Heart right ventricle (tissue), 16 donors: ENCODE data around the gene MTARC2. TPM values are rescaled to one million over a fixed set of nuclear protein-coding genes. Genes with fewer than 3 reads are reported as not detected.
A peak's percentile ranks its signal among the peaks of the same experiment; 100 is the strongest.

Experiments used
- ATAC-seq, 8 donors: fragments of 200-7000 bp; cut with Tn5 transposase; one replicate each; pipeline ENCODE4 v1.9.1; 2020; ENCODE audit warnings: mild to moderate bottlenecking in 8 of 8, moderate library complexity in 8 of 8, moderate number of reproducible peaks in 1 of 8
- DNase-seq, 2 donors: peaks; one replicate each; pipeline ENCODE4 v3.0.0-alpha.2; 2020
- H3K27ac ChIP-seq, 10 donors: fragments of 200-600 bp; sonication (generic) in 2 of 10; one replicate each; pipeline versions ENCODE4 v1.5.0 to v1.8.0; 2020 to 2022; ENCODE audit warnings: mild to moderate bottlenecking in 3 of 10
- H3K27me3 ChIP-seq, 7 donors: fragments of 200-600 bp; one replicate each; pipeline ENCODE4 v1.8.0; 2021 to 2022; ENCODE audit warnings: mild to moderate bottlenecking in 2 of 7
- H3K36me3 ChIP-seq, 9 donors: fragments of 200-600 bp; sonication (generic) in 1 of 9; one replicate each; pipeline versions ENCODE4 v1.5.0 to v1.8.0; 2020 to 2022; ENCODE audit warnings: mild to moderate bottlenecking in 2 of 9
- H3K4me1 ChIP-seq, 9 donors: fragments of 200-600 bp; sonication (generic) in 1 of 9; one replicate each; pipeline versions ENCODE4 v1.5.0 to v1.8.0; 2020 to 2022; ENCODE audit warnings: mild to moderate bottlenecking in 4 of 9
- H3K4me3 ChIP-seq, 10 donors: fragments of 200-600 bp; sonication (generic) in 2 of 10; one replicate each; pipeline versions ENCODE4 v1.5.0 to v1.8.0; 2020 to 2022; ENCODE audit warnings: mild to moderate bottlenecking in 7 of 10, moderate library complexity in 2 of 10
- H3K9me3 ChIP-seq, 11 donors: fragments of 200-600 bp in 10 of 11; sonication (generic) in 2 of 11; one replicate each; pipeline versions ENCODE4 v1.5.0 to v1.8.0; 2013 to 2022; ENCODE audit warnings: mild to moderate bottlenecking in 2 of 11, control low read depth in 1 of 11, moderate library complexity in 1 of 11
- WGBS, 2 donors: extraction: QIAGEN DNeasy Blood & Tissue Kit; methylation state at CpG; one replicate each; pipeline ENCODE4 v1.1.7; 2013; ENCODE audit warnings: inconsistent platforms in 1 of 2; 5-methylcytosine and 5-hydroxymethylcytosine counted together
- intact Hi-C, 10 donors: fragments of 100-400 bp; cut with DNase I; formaldehyde crosslinking; loops; one replicate each; pipeline versions ENCODE4 v1.11.1 to v1.14.2; 2022
- polyA plus RNA-seq, 2 donors: library from polyadenylated mRNA; stranded (reverse); fragments of 200-250 nt; gene quantifications; one replicate each; pipeline ENCODE4 v1.2.3, GENCODE V29; 2013
- total RNA-seq, 10 donors: library from RNA; stranded (reverse); fragmentation: NEBNext Ultra II Directional in 3 of 10; extraction: Animal tissue kit (Norgen Biotek cat#: 25700) in 3 of 10; gene quantifications; one replicate each; pipeline versions ENCODE4 v1.2.1 to v1.2.4, GENCODE V29; 2021 to 2023
- TF ChIP-seq, protein P1 (sequence below), 9 donors: fragments of 200-600 bp; sonication (generic) in 2 of 9; IDR thresholded peaks; one replicate each; pipeline versions ENCODE4 v1.5.0 to v1.8.0; 2021 to 2022; ENCODE audit warnings: antibody characterized with exemption in 9 of 9, mild to moderate bottlenecking in 5 of 9, moderate library complexity in 1 of 9
- donor health status: Arrhythmogenic right ventricular cardiomyopathy.
- donor health status: ischemic (EF 13 %, LVEDD 7.1; RV severe dilation, severe dysfunction).
- donor health status: healthy with polysubstance abuse.
- donor health status: DM: no; HTN: yes; CAD: no.
- donor health status: DM: no; HTN: no; CAD: no.
- donor health status: ischemic (EF 25% LVEDD 6.9; RV normal size, moderate dysfunction).
- donor health status: ischemic (EF 25% LVEDD 5.7; RV mildly dilated, moderate dysfunction).
- donor health status: healthy.
- donor health status: DM: yes; HTN: yes; CAD: no.
- donor health status: Ischemic cardiomyopathy.
- donor health status: ischemic (EF 35%, LVEDD 5.7; RV mildly dilated, moderate dysfunction).
- donor health status: nonischemic (EF 11% LVEDD 7.7; RV severe dilation, severe dysfunction).
- donor health status: DM: yes; HTN: yes; CAD: no.
- donor health status: PGD.
- donor health status: ischemic (EF 29% LVEDD 5.4; RV normal size, mild dysfunction).
- donor health status: nonischemic (EF 23%, LVEDD 6.1; RV moderate dilation, normal function).

Gene MTARC2
- total and polyA plus RNA-seq, 12 donors: 13.0 to 32.3 (median 26.6) TPM

DNA sequence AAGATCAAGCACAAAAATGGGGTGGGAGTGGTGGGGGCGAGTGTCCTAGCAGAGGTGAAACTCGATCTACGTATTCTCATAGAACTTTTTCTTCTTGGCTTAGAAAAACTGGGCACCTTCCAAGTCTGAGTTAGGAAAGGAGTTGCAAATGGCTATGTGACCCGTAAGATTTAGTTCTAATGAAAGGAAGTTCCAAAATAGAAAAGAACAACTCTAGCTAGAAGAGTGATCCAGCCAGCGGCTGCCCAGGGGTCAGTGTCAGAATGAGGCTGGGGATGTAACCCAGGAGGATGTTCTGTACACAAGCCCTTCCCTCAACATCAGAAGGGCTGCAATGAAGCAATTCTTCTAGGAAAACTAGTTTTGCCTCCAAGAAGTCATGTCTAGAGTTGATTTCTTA, 43.8 kb downstream of the MTARC2 start:
- ATAC-seq (peak; percentile 27 to 88 (median 70)), DNase-seq (peak in 1 of 2 donors; percentile 34)
- Histone ChIP-seq H3K27me3 (no peaks in the 10 kb centered on the region), H3K27ac (peak overlapping the region in 5 of 10 donors; percentile 36 to 69 (median 52)), H3K9me3 (no peaks in the 10 kb centered on the region), H3K36me3 (peaks cover 0 to 7% (median 0%) of the 10 kb centered on the region in 9 donors), H3K4me1 (peaks cover 0 to 52% (median 31%) of the 10 kb centered on the region in 9 donors), H3K4me3 (no peak overlapping the region)
- 25 to 44% methylated on average over 5 of the region's 5 CpGs for WGBS, 2 donors
- intact Hi-C loops: no loop called here
- TF ChIP-seq, protein P1, sequence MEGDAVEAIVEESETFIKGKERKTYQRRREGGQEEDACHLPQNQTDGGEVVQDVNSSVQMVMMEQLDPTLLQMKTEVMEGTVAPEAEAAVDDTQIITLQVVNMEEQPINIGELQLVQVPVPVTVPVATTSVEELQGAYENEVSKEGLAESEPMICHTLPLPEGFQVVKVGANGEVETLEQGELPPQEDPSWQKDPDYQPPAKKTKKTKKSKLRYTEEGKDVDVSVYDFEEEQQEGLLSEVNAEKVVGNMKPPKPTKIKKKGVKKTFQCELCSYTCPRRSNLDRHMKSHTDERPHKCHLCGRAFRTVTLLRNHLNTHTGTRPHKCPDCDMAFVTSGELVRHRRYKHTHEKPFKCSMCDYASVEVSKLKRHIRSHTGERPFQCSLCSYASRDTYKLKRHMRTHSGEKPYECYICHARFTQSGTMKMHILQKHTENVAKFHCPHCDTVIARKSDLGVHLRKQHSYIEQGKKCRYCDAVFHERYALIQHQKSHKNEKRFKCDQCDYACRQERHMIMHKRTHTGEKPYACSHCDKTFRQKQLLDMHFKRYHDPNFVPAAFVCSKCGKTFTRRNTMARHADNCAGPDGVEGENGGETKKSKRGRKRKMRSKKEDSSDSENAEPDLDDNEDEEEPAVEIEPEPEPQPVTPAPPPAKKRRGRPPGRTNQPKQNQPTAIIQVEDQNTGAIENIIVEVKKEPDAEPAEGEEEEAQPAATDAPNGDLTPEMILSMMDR (IDR thresholded peaks at IDR 0.05): no peak

DNA sequence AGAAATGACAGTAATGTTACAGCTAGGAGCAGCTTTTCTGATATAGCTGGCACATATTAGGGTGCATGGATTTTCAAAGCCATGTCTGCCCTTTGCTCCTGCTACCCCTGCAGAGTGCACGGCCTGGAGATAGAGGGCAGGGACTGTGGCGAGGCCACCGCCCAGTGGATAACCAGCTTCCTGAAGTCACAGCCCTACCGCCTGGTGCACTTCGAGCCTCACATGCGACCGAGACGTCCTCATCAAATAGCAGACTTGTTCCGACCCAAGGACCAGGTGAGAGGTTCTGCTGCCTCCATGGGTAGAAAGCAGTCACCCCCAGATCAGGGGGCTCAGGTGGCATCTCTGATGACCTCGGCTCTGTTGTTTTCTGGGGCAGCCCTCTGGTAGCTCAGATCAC, 48.4 kb downstream of the MTARC2 start:
- DNase-seq (no peak), ATAC-seq (peak in 2 of 8 donors; percentile 59 to 80)
- Histone ChIP-seq H3K4me1 (peaks cover 0 to 33% (median 12%) of the 10 kb centered on the region in 9 donors), H3K36me3 (peaks cover 0 to 35% (median 0%) of the 10 kb centered on the region in 9 donors), H3K27ac (peak overlapping the region in 2 of 10 donors; percentile 49 to 64), H3K9me3 (no peaks in the 10 kb centered on the region), H3K4me3 (no peak overlapping the region), H3K27me3 (no peaks in the 10 kb centered on the region)
- TF ChIP-seq, protein P1 (IDR thresholded peaks at IDR 0.05): peak in 1 of 9 donors; percentile 19
- 81 to 83% methylated on average over 10 of the region's 10 CpGs for WGBS, 2 donors
- intact Hi-C loops: no loop called here

DNA sequence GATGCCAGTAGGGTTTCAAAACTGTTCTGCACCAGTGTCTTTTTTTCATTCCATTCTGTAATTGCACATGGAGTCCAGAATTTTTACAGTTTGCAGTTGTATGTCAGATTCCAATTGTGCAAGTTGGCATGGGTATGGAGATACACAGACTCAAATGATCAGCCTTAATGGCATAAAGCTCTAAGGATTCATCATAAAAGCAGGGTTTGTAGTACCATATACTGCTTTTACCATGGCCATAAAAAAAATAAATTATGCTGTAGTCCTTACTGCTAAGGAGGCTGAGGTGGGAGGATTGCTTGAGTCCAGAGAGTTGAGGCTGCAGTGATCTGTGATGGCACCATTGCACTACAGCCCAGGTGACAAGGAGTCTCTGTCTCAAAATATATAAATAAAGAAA, 48.9 kb downstream of the MTARC2 start:
- H3K27me3 ChIP-seq: no peaks in the 10 kb centered on the region
- H3K27ac ChIP-seq: peak overlapping the region in 2 of 10 donors; percentile 49 to 64
- peaks cover 0 to 40% (median 0%) of the 10 kb centered on the region in 9 donors for H3K36me3 ChIP-seq
- DNase-seq (no peak), ATAC-seq (no peak)
- TF ChIP-seq, protein P1 (IDR thresholded peaks at IDR 0.05): no peak
- H3K4me3 ChIP-seq: no peak overlapping the region
- intact Hi-C loops: no loop called here
- H3K9me3 ChIP-seq: no peaks in the 10 kb centered on the region
- peaks cover 0 to 28% (median 7%) of the 10 kb centered on the region in 9 donors for H3K4me1 ChIP-seq

DNA sequence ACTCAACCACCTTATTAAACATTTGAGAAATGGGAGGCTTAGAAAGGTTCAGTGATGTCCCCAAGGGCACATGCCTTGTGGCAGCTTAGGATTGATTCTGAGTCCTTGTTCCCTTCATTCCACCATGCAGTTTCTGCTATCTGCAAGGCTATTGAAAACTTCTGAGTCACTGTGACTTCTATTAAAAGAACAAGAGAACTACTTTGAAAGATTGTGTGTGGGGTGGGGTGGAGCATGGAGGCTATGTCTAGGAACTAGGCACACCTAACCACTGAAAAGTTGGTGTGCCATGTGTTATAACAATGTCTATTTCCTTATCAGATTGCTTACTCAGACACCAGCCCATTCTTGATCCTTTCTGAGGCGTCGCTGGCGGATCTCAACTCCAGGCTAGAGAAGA, 49.4 kb downstream of the MTARC2 start:
- Histone ChIP-seq H3K4me1 (peaks cover 0 to 23% (median 5%) of the 10 kb centered on the region in 9 donors), H3K27ac (peak overlapping the region in 2 of 10 donors; percentile 49 to 64), H3K36me3 (peaks cover 0 to 41% (median 0%) of the 10 kb centered on the region in 9 donors), H3K27me3 (no peaks in the 10 kb centered on the region), H3K9me3 (no peaks in the 10 kb centered on the region), H3K4me3 (no peak overlapping the region)
- DNase-seq (no peak), ATAC-seq (peak in 6 of 8 donors; percentile 28 to 87 (median 65))
- intact Hi-C loops: no loop called here
- TF ChIP-seq, protein P1 (IDR thresholded peaks at IDR 0.05): no peak
- 67 to 89% methylated on average over 3 of the region's 3 CpGs for WGBS, 2 donors
